WTC11 (cell line): ENCODE measurements around the gene HOXC5. TPM values are rescaled to one million over a fixed set of nuclear protein-coding genes. Genes with fewer than 3 reads are reported as not detected.
"Not testable (repeated sequence)": the region's sequence is repeated elsewhere in the genome, so short reads cannot be mapped to it uniquely, and the experiment has no call there.

ENCODE experiments used
- ATAC-seq: fragments of 200-7000 bp; cut with Tn5 transposase; 2 replicates; pipeline ENCODE4 v1.10.0; 2021; ENCODE audit warnings: mild to moderate bottlenecking, moderate library complexity
- CTCF ChIA-PET: fragments of 300-600 bp; sonication (Branson Sonifier 250); formaldehyde crosslinking; loops from one replicate; lab custom pipeline; 2021; ENCODE audit warnings: antibody characterized with exemption; lab: Charles Lee
- POLR2A ChIA-PET: fragments of 350-600 bp; sonication (Branson Sonifier 250); formaldehyde crosslinking; loops from one replicate; lab custom pipeline; 2021; ENCODE audit warnings: antibody characterized with exemption; lab: Charles Lee
- DNase-seq: peaks from one replicate; pipeline ENCODE4 v3.0.0; 2021; ENCODE audit warnings: low spot score
- H3K27ac Mint-ChIP-seq: 2 replicates; pipeline ENCODE4 v1.8.0; 2021; ENCODE audit warnings: mixed read lengths
- H3K27me3 Mint-ChIP-seq: 2 replicates; pipeline ENCODE4 v1.8.0; 2021; ENCODE audit warnings: low read depth, mild to moderate bottlenecking, moderate library complexity, mixed read lengths
- H3K36me3 Mint-ChIP-seq: 2 replicates; pipeline ENCODE4 v1.8.0; 2021; ENCODE audit warnings: mixed read lengths
- H3K4me1 Mint-ChIP-seq: 2 replicates; pipeline ENCODE4 v1.8.0; 2022; ENCODE audit warnings: mixed read lengths
- H3K4me3 Mint-ChIP-seq: 2 replicates; pipeline ENCODE4 v1.8.0; 2021; ENCODE audit warnings: mild to moderate bottlenecking, moderate library complexity, mixed read lengths
- H3K9me3 Mint-ChIP-seq: 2 replicates; pipeline ENCODE4 v1.8.0; 2021; ENCODE audit warnings: mixed read lengths
- ARID4B ChIP-seq: sonication (generic); formaldehyde crosslinking; IDR thresholded peaks from 2 replicates; pipeline ENCODE4 v1.8.0; 2023; ENCODE audit warnings: missing genetic modification reagents, mild to moderate bottlenecking, borderline replicate concordance
- ATF1 ChIP-seq: sonication (generic); formaldehyde crosslinking; IDR thresholded peaks from 2 replicates; pipeline ENCODE4 v1.8.1; 2023; ENCODE audit warnings: mild to moderate bottlenecking, moderate library complexity, missing genetic modification reagents
- CTCF ChIP-seq: fragments of 200-600 bp; IDR thresholded peaks from 2 replicates; pipeline ENCODE4 v1.8.0; 2022; ENCODE audit warnings: antibody characterized with exemption
- FOXP1 ChIP-seq: sonication (generic); formaldehyde crosslinking; IDR thresholded peaks from 2 replicates; pipeline ENCODE4 v1.8.0; 2022; ENCODE audit warnings: missing genetic modification reagents, mild to moderate bottlenecking, moderate library complexity, borderline replicate concordance
- IRF1 ChIP-seq: sonication (generic); formaldehyde crosslinking; IDR thresholded peaks from 2 replicates; pipeline ENCODE4 v1.8.0; 2023; ENCODE audit warnings: missing genetic modification reagents
- JAZF1 ChIP-seq: fragments of 250-450 bp; sonication (Bioruptor Pico); IDR thresholded peaks from 2 replicates; pipeline ENCODE4 v1.9.0; 2021; ENCODE audit warnings: moderate library complexity, mild to moderate bottlenecking, inconsistent platforms
- MXD4 ChIP-seq: fragments of 250-450 bp; sonication (Bioruptor Pico); IDR thresholded peaks from 2 replicates; pipeline ENCODE4 v1.8.0; 2021; ENCODE audit warnings: mild to moderate bottlenecking, moderate library complexity, borderline replicate concordance
- MYBL2 ChIP-seq: sonication (generic); formaldehyde crosslinking; IDR thresholded peaks from 2 replicates; pipeline ENCODE4 v1.8.1; 2023; ENCODE audit warnings: mild to moderate bottlenecking, moderate library complexity, missing genetic modification reagents
- NR3C1 ChIP-seq: sonication (generic); formaldehyde crosslinking; conservative IDR thresholded peaks from 2 replicates; pipeline ENCODE4 v1.8.1; 2023; ENCODE audit warnings: low read depth, mild to moderate bottlenecking, missing genetic modification reagents
- PRRX2 ChIP-seq: fragments of 250-450 bp; sonication (Bioruptor Pico); IDR thresholded peaks from 2 replicates; pipeline ENCODE4 v1.8.0; 2021; ENCODE audit warnings: mild to moderate bottlenecking
- RELA ChIP-seq: sonication (generic); formaldehyde crosslinking; IDR thresholded peaks from 2 replicates; pipeline ENCODE4 v1.8.1; 2022; ENCODE audit warnings: missing genetic modification reagents, mild to moderate bottlenecking, borderline replicate concordance
- RORB ChIP-seq: fragments of 250-450 bp; sonication (Bioruptor Pico); IDR thresholded peaks from 2 replicates; pipeline ENCODE4 v1.9.0; 2021; ENCODE audit warnings: mild to moderate bottlenecking
- SP1 ChIP-seq: sonication (generic); formaldehyde crosslinking; conservative IDR thresholded peaks from 2 replicates; pipeline ENCODE4 v1.8.1; 2022; ENCODE audit warnings: missing genetic modification reagents
- USF1 ChIP-seq: sonication (generic); formaldehyde crosslinking; IDR thresholded peaks from 2 replicates; pipeline ENCODE4 v1.8.0; 2022; ENCODE audit warnings: mild to moderate bottlenecking, missing genetic modification reagents
- ZMAT4 ChIP-seq: fragments of 250-450 bp; sonication (Bioruptor Pico); IDR thresholded peaks from 2 replicates; pipeline ENCODE4 v1.9.0; 2021; ENCODE audit warnings: mild to moderate bottlenecking
- ZNF121 ChIP-seq: sonication (generic); formaldehyde crosslinking; IDR thresholded peaks from 2 replicates; pipeline ENCODE4 v1.8.0; 2023; ENCODE audit warnings: missing genetic modification reagents
- ZNF138 ChIP-seq: sonication (generic); formaldehyde crosslinking; conservative IDR thresholded peaks from 2 replicates; pipeline ENCODE4 v1.8.1; 2022; ENCODE audit warnings: mild to moderate bottlenecking, moderate library complexity, missing genetic modification reagents
- ZNF317 ChIP-seq: sonication (generic); formaldehyde crosslinking; IDR thresholded peaks from 2 replicates; pipeline ENCODE4 v1.8.1; 2023; ENCODE audit warnings: low read depth, mild to moderate bottlenecking, moderate library complexity, missing genetic modification reagents, borderline replicate concordance
- ZNF396 ChIP-seq: fragments of 250-450 bp; sonication (Bioruptor Pico); IDR thresholded peaks from 2 replicates; pipeline ENCODE4 v1.8.0; 2021; ENCODE audit warnings: mild to moderate bottlenecking, moderate library complexity, borderline replicate concordance
- total RNA-seq: library from RNA; stranded (reverse); gene quantifications from 3 replicates; pipeline ENCODE4 v1.2.3, GENCODE V29; 2021

Gene HOXC5
- total RNA-seq, 1 experiment from 2014 or later: not detected

- TF ChIP-seq IRF1 (no peak), ARID4B (CRISPR knock-in tag) (no peak), SP1 (CRISPR knock-in tag) (no peak), ZNF317 (CRISPR knock-in tag) (no peak), ZNF138 (CRISPR knock-in tag) (no peak), MXD4 (CRISPR knock-in tag) (no peak)
- TF ChIP-seq, all 79 proteins: peak for 0
Measured at GRCh38 chr12:54040648-54041047, 7.8 kb downstream of the HOXC5 start (continued).

GRCh38 chr12:54041097-54041690, 8.3 kb downstream of the HOXC5 start:
- Mint-ChIP-seq H3K4me1 (peaks cover 8% of the 10 kb centered on the region; the same call in 1 of the 2 replicates), H3K36me3 (no peaks in the 10 kb centered on the region), H3K27ac (no peak overlapping the region), H3K9me3 (no peaks in the 10 kb centered on the region), H3K4me3 (no peak overlapping the region), H3K27me3 (peaks cover 100% of the 10 kb centered on the region)
- ATAC-seq: no peak
- ChIA-PET CTCF (interaction anchor here (0.6 to 1.6 kb wide), 5 partner anchors 9 to 338 kb away, joined by 3 to 16 read pairs (median 3); partner anchors contain the start of gene HOXC5), POLR2A (no interaction called here)
- TF ChIP-seq PRRX2 (CRISPR knock-in tag) (no peak), ZNF121 (CRISPR knock-in tag) (no peak), MYBL2 (CRISPR knock-in tag) (no peak), CTCF (no peak), ATF1 (no peak), FOXP1 (CRISPR knock-in tag) (no peak), NR3C1 (CRISPR knock-in tag) (no peak), USF1 (CRISPR knock-in tag) (no peak), ZNF396 (no peak), IRF1 (no peak), JAZF1 (no peak), RORB (CRISPR knock-in tag) (no peak), RELA (no peak), ZMAT4 (CRISPR knock-in tag) (no peak)
- DNase-seq: no peak

GRCh38 chr12:54042033-54042432, 9.2 kb downstream of the HOXC5 start:
- H3K36me3 Mint-ChIP-seq, H3K4me3 Mint-ChIP-seq, H3K27ac Mint-ChIP-seq, H3K9me3 Mint-ChIP-seq, DNase-seq, ATAC-seq, POLR2A ChIA-PET: not testable (repeated sequence)
- CTCF ChIA-PET: interaction anchor here (1.6 kb wide), 1 partner anchor 10 kb away, joined by 16 read pairs; the partner anchor contains the start of gene HOXC5
- H3K4me1 Mint-ChIP-seq: peaks cover 12% of the 10 kb centered on the region
- peaks cover 100% of the 10 kb centered on the region for H3K27me3 Mint-ChIP-seq
